IMR-90 (cell line): ENCODE data around the gene GNG12. TPM values are rescaled to one million over a fixed set of nuclear protein-coding genes. Genes with fewer than 3 reads are reported as not detected.
"Not testable (repeated sequence)": the region's sequence is repeated elsewhere in the genome, so short reads cannot be mapped to it uniquely, and the experiment has no call there.

Experiments
- ATAC-seq: fragments of 200-7000 bp; cut with Tn5 transposase; 2 replicates; pipeline ENCODE4 v1.9.1; 2020; ENCODE audit warnings: low read depth, mild to moderate bottlenecking, moderate library complexity
- BruUV-seq: library from RNA; stranded (reverse); fragments of 400-500 nt; replicated peaks from 2 replicates; lab custom pipeline; 2021; lab: Mats Ljungman, UMichigan
- CTCF ChIA-PET: fragments of 300-600 bp; formaldehyde crosslinking; extraction: SDS; loops from one replicate; lab custom pipeline; 2021; ENCODE audit warnings: antibody characterized with exemption; lab: Yijun Ruan, JAX
- POLR2A ChIA-PET: fragments of 300-600 bp; sonication (Branson Sonifier 250); formaldehyde crosslinking; loops from one replicate; lab custom pipeline; 2022; ENCODE audit warnings: antibody characterized with exemption; ENCODE audit not compliant: unreplicated experiment; lab: Charles Lee
- DNase-seq: peaks from one replicate; pipeline ENCODE4 v3.0.0; 2013
- H2AFZ ChIP-seq: replicated peaks from 2 replicates; pipeline ENCODE3; 2013; ENCODE audit warnings: low read length, mild to moderate bottlenecking; ENCODE audit not compliant: poor library complexity
- H2AK5ac ChIP-seq: 2 replicates; pipeline ENCODE4 v1.6.1; 2013; ENCODE audit warnings: low read depth, low read length, inconsistent platforms
- H2AK9ac ChIP-seq: replicated peaks from 2 replicates; pipeline ENCODE3; 2013; ENCODE audit warnings: mild to moderate bottlenecking, low read depth, low read length, moderate library complexity; ENCODE audit not compliant: poor library complexity
- H2BK120ac ChIP-seq: 2 replicates; pipeline ENCODE4 v1.6.1; 2013; ENCODE audit warnings: low read depth, low read length, inconsistent platforms
- H2BK15ac ChIP-seq: 3 replicates; pipeline ENCODE4 v1.6.1; 2013; ENCODE audit warnings: low read depth, low read length, inconsistent platforms
- H2BK20ac ChIP-seq: 2 replicates; pipeline ENCODE4 v1.6.1; 2013; ENCODE audit warnings: low read depth, mild to moderate bottlenecking, inconsistent platforms, low read length, moderate library complexity
- H2BK5ac ChIP-seq: 2 replicates; pipeline ENCODE4 v1.6.1; 2013; ENCODE audit warnings: mild to moderate bottlenecking, low read depth, low read length, inconsistent platforms; ENCODE audit not compliant: poor library complexity, severe bottlenecking
- H3K14ac ChIP-seq: replicated peaks from 2 replicates; pipeline ENCODE4 v1.6.1; 2013; ENCODE audit warnings: low read depth, low read length, inconsistent platforms
- H3K18ac ChIP-seq: 2 replicates; pipeline ENCODE4 v1.6.1; 2013; ENCODE audit warnings: low read depth, low read length, control low read depth
- H3K23ac ChIP-seq: 2 replicates; pipeline ENCODE4 v1.6.1; 2013; ENCODE audit warnings: low read depth, low read length, inconsistent platforms
- H3K27ac ChIP-seq: 2 replicates; pipeline ENCODE4 v1.5.1; 2013; ENCODE audit warnings: mild to moderate bottlenecking, control low read depth, low read length; ENCODE audit not compliant: insufficient read depth
- H3K27me3 ChIP-seq: 2 replicates; pipeline ENCODE4 v1.6.1; 2013; ENCODE audit warnings: low read length; ENCODE audit not compliant: control insufficient read depth, insufficient read depth
- H3K36me3 ChIP-seq: 2 replicates; pipeline ENCODE4 v1.6.1; 2013; ENCODE audit warnings: low read length, mixed read lengths; ENCODE audit not compliant: control insufficient read depth, insufficient read depth
- H3K4ac ChIP-seq: 2 replicates; pipeline ENCODE4 v1.6.1; 2013; ENCODE audit warnings: low read depth, low read length, inconsistent platforms
- H3K4me1 ChIP-seq: 2 replicates; pipeline ENCODE4 v1.6.1; 2013; ENCODE audit warnings: low read length, mixed read lengths; ENCODE audit not compliant: control insufficient read depth, insufficient read depth
- H3K4me2 ChIP-seq: 2 replicates; pipeline ENCODE4 v1.6.1; 2013; ENCODE audit warnings: low read depth, mild to moderate bottlenecking, control low read depth, low read length, moderate library complexity
- H3K4me3 ChIP-seq: 2 replicates; pipeline ENCODE4 v1.5.1; 2013; ENCODE audit warnings: low read depth, mild to moderate bottlenecking, control low read depth, low read length, moderate library complexity; ENCODE audit not compliant: insufficient read depth
- H3K56ac ChIP-seq: 2 replicates; pipeline ENCODE4 v1.6.1; 2013; ENCODE audit warnings: low read length, inconsistent platforms; ENCODE audit not compliant: insufficient read depth; ENCODE audit errors: extremely low read depth
- H3K79me1 ChIP-seq, 2 experiments: 2 replicates each; pipeline ENCODE4 v1.6.1; 2013; ENCODE audit warnings: low read length in 2 of 2, inconsistent platforms in 1 of 2, low read depth in 1 of 2
- H3K9ac ChIP-seq: 2 replicates; pipeline ENCODE4 v1.6.1; 2013; ENCODE audit warnings: low read depth, low read length, control low read depth
- H3K9me1 ChIP-seq: 2 replicates; pipeline ENCODE4 v1.6.1; 2013; ENCODE audit warnings: low read length, inconsistent platforms; ENCODE audit not compliant: insufficient read depth
- H3K9me3 ChIP-seq: 2 replicates; pipeline ENCODE4 v1.6.1; 2013; ENCODE audit warnings: low read length; ENCODE audit not compliant: control insufficient read depth, insufficient read depth
- H4K20me1 ChIP-seq: 2 replicates; pipeline ENCODE4 v1.6.1; 2013; ENCODE audit warnings: low read length, inconsistent platforms; ENCODE audit not compliant: insufficient read depth
- H4K5ac ChIP-seq: 2 replicates; pipeline ENCODE4 v1.6.1; 2013; ENCODE audit warnings: mild to moderate bottlenecking, low read depth, low read length, control low read depth
- H4K8ac ChIP-seq, 2 experiments: 2 replicates each; pipeline ENCODE4 v1.6.1; 2013; ENCODE audit warnings: low read depth in 2 of 2, low read length in 2 of 2, control low read depth in 1 of 2, inconsistent platforms in 1 of 2
- H4K91ac ChIP-seq: 2 replicates; pipeline ENCODE4 v1.6.1; 2013; ENCODE audit warnings: low read depth, low read length, inconsistent platforms; ENCODE audit not compliant: insufficient read depth
- BHLHE40 ChIP-seq: fragments of 150-350 bp; IDR thresholded peaks from 2 replicates; pipeline ENCODE4 v1.6.1; 2016; ENCODE audit warnings: mild to moderate bottlenecking, low read depth, low read length
- FOS ChIP-seq: fragments of 150-350 bp; IDR thresholded peaks from 2 replicates; pipeline ENCODE4 v1.6.1; 2016; ENCODE audit warnings: low read depth, low read length
- MAZ ChIP-seq: IDR thresholded peaks from 2 replicates; pipeline ENCODE4 v1.6.1; 2012; ENCODE audit warnings: low read depth, mild to moderate bottlenecking, low read length, improper control_type of control experiment, moderate library complexity, borderline replicate concordance
- MXI1 ChIP-seq: IDR thresholded peaks from 2 replicates; pipeline ENCODE4 v1.6.1; 2012; ENCODE audit warnings: low read depth, mild to moderate bottlenecking, low read length, moderate library complexity, borderline replicate concordance
- RAD21 ChIP-seq: IDR thresholded peaks from 2 replicates; pipeline ENCODE4 v1.6.1; 2012; ENCODE audit warnings: low read length, improper control_type of control experiment
- SMC3 ChIP-seq: fragments of 150-350 bp; IDR thresholded peaks from 2 replicates; pipeline ENCODE4 v1.6.1; 2016; ENCODE audit warnings: low read depth, mild to moderate bottlenecking, antibody characterized with exemption, low read length, moderate library complexity
- WGBS, 2 experiments: methylation state at CpG; one replicate each; pipeline versions ENCODE4 v1.1.5 to v1.1.7; 2013; ENCODE audit warnings: missing lambda C conversion rate in 2 of 2; ENCODE audit not compliant: insufficient read length in 1 of 2; ENCODE audit errors: extremely low coverage in 2 of 2; 5-methylcytosine and 5-hydroxymethylcytosine counted together
- dilution Hi-C: fragments of 300-500 bp; cut with HindIII; formaldehyde crosslinking; loops from one replicate; pipeline ENCODE4 v1.14.3; 2018; ENCODE audit warnings: low sequenced_read_pairs; ENCODE audit not compliant: unreplicated experiment
- in situ Hi-C: fragments of 300-500 bp; cut with MboI; formaldehyde crosslinking; loops from 3 replicates; pipeline ENCODE4 v1.14.3; 2019; ENCODE audit warnings: low sequenced_read_pairs, inconsistent platforms, mixed read lengths
- intact Hi-C: fragments of 100-400 bp; cut with micrococcal nuclease; formaldehyde crosslinking; loops from 2 replicates; pipeline ENCODE4 v1.10.0; 2022
- polyA plus RNA-seq, 3 experiments: library from polyadenylated mRNA; depleted of rRNA; stranded (reverse); fragments of >200 nt; gene quantifications; 2 replicates each; pipeline ENCODE4 v1.2.3, GENCODE V29; 2012; ENCODE audit warnings: low replicate concordance in 1 of 3
- total RNA-seq: library from RNA; depleted of rRNA; stranded (reverse); fragments of >200 nt; gene quantifications from 2 replicates; pipeline ENCODE4 v1.2.3, GENCODE V29; 2012

The GNG12 gene
- total and polyA plus RNA-seq, 2 of the 4 experiments (the other 2 are of a cell fraction), result 92.3 to 132 TPM

- Histone ChIP-seq H2BK20ac (no peak overlapping the region), H3K14ac (no peak overlapping the region), H3K23ac (no peak overlapping the region), H3K56ac (no peak overlapping the region), H4K8ac (no peak overlapping the region), H4K91ac (no peak overlapping the region), H3K27ac (no peak overlapping the region), H2BK15ac (no peak overlapping the region), H3K36me3 (no peaks in the 10 kb centered on the region), H2BK5ac (no peak overlapping the region), H3K9me1 (no peaks in the 10 kb centered on the region), H4K5ac (no peak overlapping the region), H4K20me1 (no peaks in the 10 kb centered on the region), H2BK120ac (no peak overlapping the region), H3K4ac (no peak overlapping the region), H3K27me3 (no peaks in the 10 kb centered on the region; the same call in 1 of the 2 replicates), H3K4me2 (no peak overlapping the region), H3K4me3 (no peak overlapping the region), H3K18ac (no peak overlapping the region), H3K9me3 (no peaks in the 10 kb centered on the region), H2AK9ac (no peak overlapping the region), H3K79me1 (no peaks in the 10 kb centered on the region), H3K9ac (no peak overlapping the region), H3K4me1 (no peaks in the 10 kb centered on the region), H2AFZ (no peak overlapping the region), H2AK5ac (no peak overlapping the region)
- no TSS peak for BruUV-seq
- intact Hi-C loops (no loop called here), in situ Hi-C loops (no loop called here), dilution Hi-C loops (no loop called here)
- DNase-seq, result no peak
- no CpG with 5 or more reads among the region's 5 CpGs for WGBS, 2 experiments
- TF ChIP-seq MXI1, result no peak
- TF ChIP-seq RAD21, result no peak
- TF ChIP-seq SMC3, result no peak
- TF ChIP-seq BHLHE40, result no peak
- TF ChIP-seq MAZ, result no peak
- no peak for TF ChIP-seq FOS
- no peak for ATAC-seq
- ChIA-PET CTCF (interaction anchor here (0.6 kb wide), 1 partner anchor 9 kb away, joined by 3 read pairs; no protein-coding TSS in a partner anchor), POLR2A (no interaction called here)
Observed at GRCh38 chr1:67666636-67667035, 166.6 kb downstream of the GNG12 start.

- H3K27ac ChIP-seq, H3K4me3 ChIP-seq, H2AFZ ChIP-seq, H4K91ac ChIP-seq, H2BK15ac ChIP-seq, H2AK9ac ChIP-seq, H4K8ac ChIP-seq, H3K14ac ChIP-seq, H4K20me1 ChIP-seq, ATAC-seq, H3K27me3 ChIP-seq, H3K56ac ChIP-seq, H2BK120ac ChIP-seq, H2AK5ac ChIP-seq, H3K79me1 ChIP-seq, H2BK5ac ChIP-seq, H3K23ac ChIP-seq, POLR2A ChIA-PET, H4K5ac ChIP-seq, H3K9me3 ChIP-seq, H3K4ac ChIP-seq, H3K18ac ChIP-seq, DNase-seq, intact Hi-C loops, H3K9me1 ChIP-seq, CTCF ChIA-PET, H3K9ac ChIP-seq, H3K4me1 ChIP-seq, in situ Hi-C loops, BruUV-seq, H3K4me2 ChIP-seq, H2BK20ac ChIP-seq, dilution Hi-C loops, H3K36me3 ChIP-seq: not testable (repeated sequence)
Observed at GRCh38 chr1:67665307-67665706, 168.0 kb downstream of the GNG12 start.
